ENCODE measurements around the gene TLR9.

- TF ChIP-seq EZH2 (IDR thresholded peaks at IDR 0.05; ENCODE audit: low read depth) (no peak), CTCF (conservative IDR thresholded peaks at IDR 0.05) (no peak)
These were observed 40.8 kb downstream of the TLR9 start for GRCh38 chr3:52184690-52185089.
